HEK293 (cell line): Measurements from ENCODE around the gene STOML1.

Experiments used
- CTCF ChIA-PET: fragments of 350-600 bp; formaldehyde crosslinking; extraction: SDS; loops from one replicate; lab custom pipeline; 2021; ENCODE audit warnings: antibody characterized with exemption; lab: Yijun Ruan, JAX
- POLR2A ChIA-PET: fragments of 300-600 bp; formaldehyde crosslinking; extraction: SDS; loops from one replicate; lab custom pipeline; 2020; ENCODE audit warnings: antibody characterized with exemption, inconsistent platforms; lab: Yijun Ruan, JAX
- H3K27ac ChIP-seq: fragments of 200-500 bp; sonication (Bioruptor generic); 2 replicates; pipeline ENCODE4 v1.5.1; 2014; ENCODE audit warnings: low read depth, low read length, control low read depth, inconsistent platforms; ENCODE audit errors: extremely low read depth
- H3K36me3 ChIP-seq, 2 experiments: fragments of 200-500 bp in 1 of 2; sonication (Bioruptor generic) in 1 of 2; 1 replicate in 1 of 2; 2 replicates in 1 of 2; pipeline ENCODE4 v1.5.1; 2014 to 2017; ENCODE audit warnings: inconsistent platforms in 2 of 2, low read length in 2 of 2; ENCODE audit not compliant: control insufficient read depth in 2 of 2, insufficient read depth in 1 of 2
- H3K4me1 ChIP-seq: fragments of 200-500 bp; sonication (Bioruptor generic); 2 replicates; pipeline ENCODE4 v1.5.1; 2014; ENCODE audit warnings: mild to moderate bottlenecking, low read length, inconsistent platforms; ENCODE audit not compliant: control insufficient read depth, insufficient read depth
- H3K4me3 ChIP-seq: 2 replicates; pipeline ENCODE4 v1.5.1; 2011; ENCODE audit warnings: low read depth, mild to moderate bottlenecking, control low read depth, low read length, moderate library complexity
- H3K9me3 ChIP-seq: fragments of 200-500 bp; sonication (Bioruptor generic); 2 replicates; pipeline ENCODE4 v1.5.1; 2014; ENCODE audit warnings: low read depth, low read length, inconsistent platforms; ENCODE audit not compliant: control insufficient read depth, insufficient read depth
- KLF1 ChIP-seq: fragments of 450-650 bp; formaldehyde crosslinking; IDR thresholded peaks from 2 replicates; pipeline ENCODE4 v1.5.1; 2016; ENCODE audit warnings: missing biosample characterization, missing genetic modification characterization
- KLF7 ChIP-seq: fragments of 450-650 bp; formaldehyde crosslinking; IDR thresholded peaks from 2 replicates; pipeline ENCODE4 v1.5.1; 2016; ENCODE audit warnings: missing biosample characterization, missing genetic modification characterization, borderline replicate concordance
- MEIS1 ChIP-seq: sonication (generic); formaldehyde crosslinking; IDR thresholded peaks from 2 replicates; pipeline ENCODE4 v1.8.1; 2022; ENCODE audit warnings: missing genetic modification reagents, mild to moderate bottlenecking, borderline replicate concordance
- OVOL3 ChIP-seq: fragments of 450-650 bp; formaldehyde crosslinking; IDR thresholded peaks from 2 replicates; pipeline ENCODE4 v1.5.1; 2016; ENCODE audit warnings: missing biosample characterization, missing genetic modification characterization
- SP3 ChIP-seq: fragments of 450-650 bp; formaldehyde crosslinking; IDR thresholded peaks from 2 replicates; pipeline ENCODE4 v1.5.1; 2016; ENCODE audit warnings: missing biosample characterization, missing genetic modification characterization
- ZBTB48 ChIP-seq: fragments of 450-650 bp; formaldehyde crosslinking; IDR thresholded peaks from 2 replicates; pipeline ENCODE4 v1.5.1; 2016; ENCODE audit warnings: missing biosample characterization, missing genetic modification characterization
- ZNF138 ChIP-seq: fragments of 450-650 bp; formaldehyde crosslinking; IDR thresholded peaks from 2 replicates; pipeline ENCODE4 v1.5.1; 2016; ENCODE audit warnings: missing biosample characterization, missing genetic modification characterization, borderline replicate concordance
- ZNF155 ChIP-seq: fragments of 450-650 bp; formaldehyde crosslinking; IDR thresholded peaks from 2 replicates; pipeline ENCODE4 v1.5.1; 2016; ENCODE audit warnings: missing biosample characterization, missing genetic modification characterization
- ZNF18 ChIP-seq: fragments of 450-650 bp; formaldehyde crosslinking; IDR thresholded peaks from 2 replicates; pipeline ENCODE4 v1.5.1; 2016; ENCODE audit warnings: missing biosample characterization, missing genetic modification characterization
- ZNF211 ChIP-seq: fragments of 450-650 bp; formaldehyde crosslinking; IDR thresholded peaks from 2 replicates; pipeline ENCODE4 v1.5.1; 2016; ENCODE audit warnings: low read depth, missing biosample characterization, missing genetic modification characterization
- ZNF24 ChIP-seq: fragments of 450-650 bp; formaldehyde crosslinking; IDR thresholded peaks from 2 replicates; pipeline ENCODE4 v1.5.1; 2016; ENCODE audit warnings: missing biosample characterization, missing genetic modification characterization
- ZNF248 ChIP-seq: fragments of 450-650 bp; formaldehyde crosslinking; IDR thresholded peaks from 2 replicates; pipeline ENCODE4 v1.5.1; 2017; ENCODE audit warnings: missing biosample characterization, missing genetic modification characterization
- ZNF350 ChIP-seq: fragments of 450-650 bp; formaldehyde crosslinking; IDR thresholded peaks from 2 replicates; pipeline ENCODE4 v1.5.0; 2017; ENCODE audit warnings: missing biosample characterization, mild to moderate bottlenecking, missing genetic modification characterization
- ZNF521 ChIP-seq: fragments of 450-650 bp; formaldehyde crosslinking; IDR thresholded peaks from 2 replicates; pipeline ENCODE4 v1.5.1; 2017; ENCODE audit warnings: missing biosample characterization, mild to moderate bottlenecking, missing genetic modification characterization
- ZNF544 ChIP-seq: fragments of 450-650 bp; formaldehyde crosslinking; IDR thresholded peaks from 2 replicates; pipeline ENCODE4 v1.5.0; 2017; ENCODE audit warnings: missing biosample characterization, missing genetic modification characterization
- ZNF600 ChIP-seq: fragments of 450-650 bp; formaldehyde crosslinking; IDR thresholded peaks from 2 replicates; pipeline ENCODE4 v1.5.1; 2016; ENCODE audit warnings: missing biosample characterization, missing genetic modification characterization
- ZNF670 ChIP-seq: fragments of 450-650 bp; formaldehyde crosslinking; IDR thresholded peaks from 2 replicates; pipeline ENCODE4 v1.5.1; 2016; ENCODE audit warnings: missing biosample characterization, missing genetic modification characterization, low read depth
- ZNF707 ChIP-seq: fragments of 450-650 bp; formaldehyde crosslinking; IDR thresholded peaks from 2 replicates; pipeline ENCODE4 v1.5.1; 2016; ENCODE audit warnings: missing biosample characterization, missing genetic modification characterization

Gene STOML1

GRCh38 chr15:73932381-73933191 is 59.5 kb downstream of the STOML1 start:
- CTCF ChIA-PET: interaction anchor here (0.6 to 2.0 kb wide), 5 partner anchors 8 to 1721 kb away, joined by 3 to 7 read pairs (median 4); no protein-coding TSS in a partner anchor

GRCh38 chr15:73931441-73931840 is 60.7 kb downstream of the STOML1 start:
- H3K9me3 ChIP-seq: no peaks in the 10 kb centered on the region
- H3K36me3 ChIP-seq: no peaks in the 10 kb centered on the region
- H3K4me3 ChIP-seq: no peak overlapping the region
- no peak for TF ChIP-seq ZNF350 (tag by site-specific recombination)
- no peak for TF ChIP-seq ZNF670 (tag by site-specific recombination)
- no peak for TF ChIP-seq ZNF18
- TF ChIP-seq ZNF155 (tag by site-specific recombination): no peak
- TF ChIP-seq ZNF248 (tag by site-specific recombination): no peak
- no peak for TF ChIP-seq ZNF544
- TF ChIP-seq MEIS1 (CRISPR knock-in tag): no peak
- no peak for TF ChIP-seq ZNF211 (tag by site-specific recombination)
- no peak for TF ChIP-seq ZNF521 (tag by site-specific recombination)
- TF ChIP-seq OVOL3: no peak
- POLR2A ChIA-PET: interaction anchor here (0.5 to 1.2 kb wide), 4 partner anchors 9 to 93 kb away, joined by 3 read pairs; no protein-coding TSS in a partner anchor
- CTCF ChIA-PET: interaction anchor here (0.6 to 2.0 kb wide), 4 partner anchors 9 to 1582 kb away, joined by 4 to 7 read pairs (median 5); no protein-coding TSS in a partner anchor
- H3K27ac ChIP-seq: no peak overlapping the region
- H3K4me1 ChIP-seq: peaks cover 4% of the 10 kb centered on the region

More at GRCh38 chr15:73932381-73933191, 59.5 kb downstream of the STOML1 start:
- TF ChIP-seq KLF1 (tag by site-specific recombination): no peak
- no peak for TF ChIP-seq KLF7 (tag by site-specific recombination)
- TF ChIP-seq SP3: no peak
- no peak for TF ChIP-seq ZNF24 (tag by site-specific recombination)
- TF ChIP-seq ZNF211 (tag by site-specific recombination): no peak
- no peak for TF ChIP-seq ZNF670 (tag by site-specific recombination)
- peak; percentile 58 for TF ChIP-seq ZNF600 (tag by site-specific recombination)
- Histone ChIP-seq H3K36me3 (no peaks in the 10 kb centered on the region), H3K27ac (no peak overlapping the region), H3K4me3 (no peak overlapping the region), H3K4me1 (peaks cover 4% of the 10 kb centered on the region), H3K9me3 (no peaks in the 10 kb centered on the region)
- POLR2A ChIA-PET: interaction anchor here (1.0 to 1.2 kb wide), 2 partner anchors 8 to 10 kb away, joined by 3 read pairs; no protein-coding TSS in a partner anchor

- ChIA-PET POLR2A (interaction anchor here (0.5 kb wide), 1 partner anchor 92 kb away, joined by 3 read pairs; no protein-coding TSS in a partner anchor), CTCF (interaction anchor here (0.6 to 2.0 kb wide), 2 partner anchors 10 to 974 kb away, joined by 5 to 7 read pairs; no protein-coding TSS in a partner anchor)
- Histone ChIP-seq H3K9me3 (no peaks in the 10 kb centered on the region), H3K27ac (no peak overlapping the region), H3K4me1 (peaks cover 4% of the 10 kb centered on the region), H3K36me3 (no peaks in the 10 kb centered on the region), H3K4me3 (no peak overlapping the region)
- no peak for TF ChIP-seq ZBTB48 (tag by site-specific recombination)
- TF ChIP-seq ZNF138 (tag by site-specific recombination): no peak
- TF ChIP-seq OVOL3: no peak
- TF ChIP-seq ZNF707 (tag by site-specific recombination): no peak
These were observed 61.3 kb downstream of the STOML1 start for GRCh38 chr15:73930790-73931281.
